HEK293 (cell line): ENCODE data around the gene CCR6.

Experiments
- CTCF ChIA-PET: fragments of 350-600 bp; formaldehyde crosslinking; extraction: SDS; loops from one replicate; lab custom pipeline; 2021; ENCODE audit warnings: antibody characterized with exemption; lab: Yijun Ruan, JAX
- POLR2A ChIA-PET: fragments of 300-600 bp; formaldehyde crosslinking; extraction: SDS; loops from one replicate; lab custom pipeline; 2020; ENCODE audit warnings: antibody characterized with exemption, inconsistent platforms; lab: Yijun Ruan, JAX
- H3K27ac ChIP-seq: fragments of 200-500 bp; sonication (Bioruptor generic); 2 replicates; pipeline ENCODE4 v1.5.1; 2014; ENCODE audit warnings: low read depth, low read length, control low read depth, inconsistent platforms; ENCODE audit errors: extremely low read depth
- H3K36me3 ChIP-seq, 2 experiments: fragments of 200-500 bp in 1 of 2; sonication (Bioruptor generic) in 1 of 2; 1 replicate in 1 of 2; 2 replicates in 1 of 2; pipeline ENCODE4 v1.5.1; 2014 to 2017; ENCODE audit warnings: inconsistent platforms in 2 of 2, low read length in 2 of 2; ENCODE audit not compliant: control insufficient read depth in 2 of 2, insufficient read depth in 1 of 2
- H3K4me1 ChIP-seq: fragments of 200-500 bp; sonication (Bioruptor generic); 2 replicates; pipeline ENCODE4 v1.5.1; 2014; ENCODE audit warnings: mild to moderate bottlenecking, low read length, inconsistent platforms; ENCODE audit not compliant: control insufficient read depth, insufficient read depth
- H3K4me3 ChIP-seq: 2 replicates; pipeline ENCODE4 v1.5.1; 2011; ENCODE audit warnings: low read depth, mild to moderate bottlenecking, control low read depth, low read length, moderate library complexity
- H3K9me3 ChIP-seq: fragments of 200-500 bp; sonication (Bioruptor generic); 2 replicates; pipeline ENCODE4 v1.5.1; 2014; ENCODE audit warnings: low read depth, low read length, inconsistent platforms; ENCODE audit not compliant: control insufficient read depth, insufficient read depth
- CTCF ChIP-seq: fragments of 450-650 bp; formaldehyde crosslinking; IDR thresholded peaks from 2 replicates; pipeline ENCODE4 v1.5.1; 2016; ENCODE audit warnings: missing biosample characterization, missing genetic modification characterization
- EGR2 ChIP-seq: fragments of 450-650 bp; formaldehyde crosslinking; IDR thresholded peaks from 2 replicates; pipeline ENCODE4 v1.5.1; 2016; ENCODE audit warnings: low read depth, missing biosample characterization, missing genetic modification characterization
- OVOL3 ChIP-seq: fragments of 450-650 bp; formaldehyde crosslinking; IDR thresholded peaks from 2 replicates; pipeline ENCODE4 v1.5.1; 2016; ENCODE audit warnings: missing biosample characterization, missing genetic modification characterization
- RBAK ChIP-seq: fragments of 450-650 bp; formaldehyde crosslinking; IDR thresholded peaks from 2 replicates; pipeline ENCODE4 v1.5.1; 2016; ENCODE audit warnings: missing biosample characterization, missing genetic modification characterization
- REPIN1 ChIP-seq: fragments of 450-650 bp; formaldehyde crosslinking; IDR thresholded peaks from 2 replicates; pipeline ENCODE4 v1.5.1; 2017; ENCODE audit warnings: missing biosample characterization, missing genetic modification characterization, low read depth
- SETDB1 ChIP-seq: IDR thresholded peaks from one replicate; pipeline ENCODE4 v1.6.1; 2017; ENCODE audit warnings: mild to moderate bottlenecking, low read length, moderate library complexity, mixed read lengths; ENCODE audit not compliant: insufficient read length
- SP2 ChIP-seq: fragments of 450-650 bp; formaldehyde crosslinking; IDR thresholded peaks from 2 replicates; pipeline ENCODE4 v1.5.1; 2016; ENCODE audit warnings: missing biosample characterization, missing genetic modification characterization
- TSHZ1 ChIP-seq: fragments of 450-650 bp; formaldehyde crosslinking; IDR thresholded peaks from 2 replicates; pipeline ENCODE4 v1.5.1; 2016; ENCODE audit warnings: missing biosample characterization, missing genetic modification characterization, borderline replicate concordance
- YY2 ChIP-seq: fragments of 450-650 bp; formaldehyde crosslinking; IDR thresholded peaks from 2 replicates; pipeline ENCODE4 v1.5.1; 2016; ENCODE audit warnings: missing biosample characterization, missing genetic modification characterization
- ZFP3 ChIP-seq: fragments of 450-650 bp; formaldehyde crosslinking; IDR thresholded peaks from 2 replicates; pipeline ENCODE4 v1.5.1; 2016; ENCODE audit warnings: low read depth, missing biosample characterization, missing genetic modification characterization
- ZNF157 ChIP-seq: fragments of 450-650 bp; formaldehyde crosslinking; IDR thresholded peaks from 2 replicates; pipeline ENCODE4 v1.5.1; 2016; ENCODE audit warnings: missing biosample characterization, missing genetic modification characterization
- ZNF239 ChIP-seq: fragments of 450-650 bp; formaldehyde crosslinking; IDR thresholded peaks from 2 replicates; pipeline ENCODE4 v1.5.1; 2016; ENCODE audit warnings: missing biosample characterization, missing genetic modification characterization
- ZNF24 ChIP-seq: fragments of 450-650 bp; formaldehyde crosslinking; IDR thresholded peaks from 2 replicates; pipeline ENCODE4 v1.5.1; 2016; ENCODE audit warnings: missing biosample characterization, missing genetic modification characterization
- ZNF248 ChIP-seq: fragments of 450-650 bp; formaldehyde crosslinking; IDR thresholded peaks from 2 replicates; pipeline ENCODE4 v1.5.1; 2017; ENCODE audit warnings: missing biosample characterization, missing genetic modification characterization
- ZNF266 ChIP-seq: fragments of 450-650 bp; formaldehyde crosslinking; IDR thresholded peaks from 2 replicates; pipeline ENCODE4 v1.5.1; 2016; ENCODE audit warnings: missing biosample characterization, missing genetic modification characterization, low read depth
- ZNF37A ChIP-seq: fragments of 450-650 bp; IDR thresholded peaks from 2 replicates; pipeline ENCODE4 v1.5.1; 2018; ENCODE audit warnings: missing biosample characterization, missing genetic modification characterization
- ZNF529 ChIP-seq: fragments of 450-650 bp; formaldehyde crosslinking; IDR thresholded peaks from 2 replicates; pipeline ENCODE4 v1.5.1; 2017; ENCODE audit warnings: missing genetic modification characterization, missing biosample characterization; ENCODE audit not compliant: insufficient replicate concordance
- ZNF544 ChIP-seq: fragments of 450-650 bp; formaldehyde crosslinking; IDR thresholded peaks from 2 replicates; pipeline ENCODE4 v1.5.0; 2017; ENCODE audit warnings: missing biosample characterization, missing genetic modification characterization
- ZNF580 ChIP-seq: fragments of 450-650 bp; formaldehyde crosslinking; IDR thresholded peaks from 2 replicates; pipeline ENCODE4 v1.5.1; 2016; ENCODE audit warnings: missing biosample characterization, missing genetic modification characterization
- ZNF596 ChIP-seq: fragments of 450-650 bp; IDR thresholded peaks from 2 replicates; pipeline ENCODE4 v1.5.0; 2018; ENCODE audit warnings: missing biosample characterization, mild to moderate bottlenecking, missing genetic modification characterization, moderate library complexity
- ZNF777 ChIP-seq: fragments of 450-650 bp; formaldehyde crosslinking; IDR thresholded peaks from 2 replicates; pipeline ENCODE4 v1.5.1; 2017; ENCODE audit warnings: missing biosample characterization, missing genetic modification characterization, borderline replicate concordance
- ZNF792 ChIP-seq: fragments of 450-650 bp; formaldehyde crosslinking; IDR thresholded peaks from 2 replicates; pipeline ENCODE4 v1.5.1; 2016; ENCODE audit warnings: missing biosample characterization, missing genetic modification characterization

The CCR6 gene

GRCh38 chr6:167092672-167093339 lies 30.1 kb upstream of the CCR6 start:
- POLR2A ChIA-PET: no interaction called here
- CTCF ChIA-PET: interaction anchor here (0.6 kb wide), 2 partner anchors 12 to 195 kb away, joined by 3 read pairs; no protein-coding TSS in a partner anchor
- Histone ChIP-seq H3K27ac (no peak overlapping the region), H3K36me3 (no peaks in the 10 kb centered on the region), H3K4me3 (no peak overlapping the region), H3K9me3 (no peaks in the 10 kb centered on the region), H3K4me1 (no peaks in the 10 kb centered on the region)
- TF ChIP-seq ZNF37A (no peak), CTCF (tag by site-specific recombination) (no peak), ZNF248 (tag by site-specific recombination) (no peak), ZNF266 (no peak), OVOL3 (tag by site-specific recombination) (no peak), SETDB1 (no peak), ZNF777 (tag by site-specific recombination) (no peak), ZNF596 (no peak), RBAK (no peak), ZNF239 (tag by site-specific recombination) (no peak), ZNF157 (tag by site-specific recombination) (no peak), REPIN1 (tag by site-specific recombination) (no peak), ZFP3 (tag by site-specific recombination) (no peak), TSHZ1 (tag by site-specific recombination) (no peak), EGR2 (tag by site-specific recombination) (no peak), ZNF24 (no peak), ZNF529 (tag by site-specific recombination) (no peak), YY2 (tag by site-specific recombination) (no peak)

GRCh38 chr6:167093406-167093921 lies 29.4 kb upstream of the CCR6 start:
- no peak overlapping the region for H3K27ac ChIP-seq
- CTCF ChIA-PET: interaction anchor here (0.6 kb wide), 2 partner anchors 13 to 194 kb away, joined by 3 read pairs; no protein-coding TSS in a partner anchor
- H3K4me3 ChIP-seq: no peak overlapping the region
- H3K9me3 ChIP-seq: no peaks in the 10 kb centered on the region
- H3K4me1 ChIP-seq: no peaks in the 10 kb centered on the region
- H3K36me3 ChIP-seq: no peaks in the 10 kb centered on the region
- TF ChIP-seq ZNF266 (no peak), SP2 (no peak), ZNF596 (no peak), ZNF580 (tag by site-specific recombination) (no peak), ZNF544 (tag by site-specific recombination) (no peak), ZNF792 (tag by site-specific recombination) (no peak)
- POLR2A ChIA-PET: no interaction called here
